HCT116 (cell line): ENCODE data around the gene SPACA4.

ENCODE experiments used
- CEBPB ChIP-seq: IDR thresholded peaks from 2 replicates; pipeline ENCODE4 v1.6.1; 2012; ENCODE audit warnings: low read depth
- CTCF ChIP-seq, 3 experiments: fragments of 200-600 bp in 1 of 3; sonication (generic) in 1 of 3; IDR thresholded peaks in 2 of 3; conservative IDR thresholded peaks in 1 of 3; 2 replicates each; pipeline ENCODE4 v1.5.1; 2012 to 2017; ENCODE audit warnings: low read depth in 2 of 3, low read length in 2 of 3, antibody characterized with exemption in 1 of 3, borderline replicate concordance in 1 of 3, control low read depth in 1 of 3, mild to moderate bottlenecking in 1 of 3, mixed read lengths in 1 of 3, mixed run types in 1 of 3, moderate library complexity in 1 of 3; ENCODE audit not compliant: insufficient read depth in 1 of 3
- EGR1 ChIP-seq: IDR thresholded peaks from 2 replicates; pipeline ENCODE4 v1.6.1; 2012; ENCODE audit warnings: low read depth
- EZH2 ChIP-seq: fragments of 200-600 bp; sonication (generic); IDR thresholded peaks from 2 replicates; pipeline ENCODE4 v1.6.1; 2017; ENCODE audit warnings: antibody characterized with exemption, mixed run types
- JUND ChIP-seq: IDR thresholded peaks from 2 replicates; pipeline ENCODE4 v1.6.1; 2012
- POLR2A ChIP-seq: IDR thresholded peaks from 2 replicates; pipeline ENCODE4 v1.7.0; 2011; ENCODE audit warnings: borderline replicate concordance; ENCODE audit not compliant: insufficient read depth, insufficient read length; ENCODE audit errors: extremely low read depth
- POLR2AphosphoS5 ChIP-seq: IDR thresholded peaks from 2 replicates; pipeline ENCODE4 v1.6.1; 2011; ENCODE audit warnings: mild to moderate bottlenecking, low read depth, low read length, moderate library complexity
- RAD21 ChIP-seq: IDR thresholded peaks from 2 replicates; pipeline ENCODE4 v1.6.1; 2012; ENCODE audit warnings: low read depth, mild to moderate bottlenecking
- REST ChIP-seq: IDR thresholded peaks from 2 replicates; pipeline ENCODE4 v1.6.1; 2012; ENCODE audit warnings: low read depth
- SIN3A ChIP-seq: IDR thresholded peaks from 2 replicates; pipeline ENCODE4 v1.6.1; 2012; ENCODE audit warnings: low read depth
- ZFX ChIP-seq: fragments of 450-650 bp; IDR thresholded peaks from 2 replicates; pipeline ENCODE4 v1.6.1; 2017
- ZNF274 ChIP-seq: fragments of 200-500 bp; sonication (Bioruptor generic); IDR thresholded peaks from 2 replicates; pipeline ENCODE4 v1.6.1; 2014; ENCODE audit warnings: mild to moderate bottlenecking, low read depth, low read length, inconsistent platforms
- TF ChIP-seq, protein P1 (sequence below): IDR thresholded peaks from 2 replicates; pipeline ENCODE4 v1.6.1; 2012

DNA sequence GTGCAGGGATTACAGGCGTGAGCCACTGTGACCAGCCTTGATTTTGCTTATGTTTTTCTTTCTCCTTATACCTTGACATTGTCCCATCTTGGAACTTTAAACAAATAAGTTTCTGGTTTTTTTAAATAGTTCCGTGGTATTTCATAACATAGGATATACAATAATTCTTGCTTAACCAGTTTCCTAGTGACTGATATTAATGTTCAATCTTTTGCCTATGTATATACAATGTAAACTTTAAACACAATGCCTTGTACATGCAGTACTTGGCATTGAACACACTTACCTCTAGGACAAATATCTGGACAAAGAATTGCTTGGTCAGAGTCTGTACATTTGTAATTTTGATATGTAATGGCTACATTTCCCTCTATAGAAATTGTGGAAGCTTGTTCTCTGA, 24.4 kb upstream of the SPACA4 start:
- TF ChIP-seq CTCF (IDR thresholded peaks at IDR 0.05 in 2 of 3, conservative IDR thresholded peaks at IDR 0.05 in 1 of 3; ENCODE audit: borderline replicate concordance in 1 of 3, insufficient read depth in 1 of 3, low read depth in 2 of 3, low read length in 2 of 3) (no peak), RAD21 (no peak), REST (no peak), POLR2A (no peak), EZH2 (no peak), POLR2AphosphoS5 (no peak), EGR1 (no peak), SIN3A (no peak), ZNF274 (no peak), CEBPB (no peak), JUND (no peak), ZFX (no peak)
- TF ChIP-seq, protein P1, sequence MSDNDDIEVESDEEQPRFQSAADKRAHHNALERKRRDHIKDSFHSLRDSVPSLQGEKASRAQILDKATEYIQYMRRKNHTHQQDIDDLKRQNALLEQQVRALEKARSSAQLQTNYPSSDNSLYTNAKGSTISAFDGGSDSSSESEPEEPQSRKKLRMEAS = no peak
